Stimulated activated CD8-positive, alpha-beta memory T cell treated with anti-CD3 and anti-CD28 coated beads, Interleukin-4, amount 100 ng/mL, for 1 hour (primary cell): ENCODE data around the gene PIGU.
A peak's percentile ranks its signal among the peaks of the same experiment; 100 is the strongest.
"Not testable (repeated sequence)": the region's sequence is repeated elsewhere in the genome, so short reads cannot be mapped to it uniquely, and the experiment has no call there.

Experiments used
- DNase-seq, 2 donors: peaks; one replicate each; pipeline ENCODE4 v3.0.0-alpha.2; 2020; ENCODE audit warnings: low read depth in 2 of 2, low spot score in 1 of 2

Gene PIGU

DNA sequence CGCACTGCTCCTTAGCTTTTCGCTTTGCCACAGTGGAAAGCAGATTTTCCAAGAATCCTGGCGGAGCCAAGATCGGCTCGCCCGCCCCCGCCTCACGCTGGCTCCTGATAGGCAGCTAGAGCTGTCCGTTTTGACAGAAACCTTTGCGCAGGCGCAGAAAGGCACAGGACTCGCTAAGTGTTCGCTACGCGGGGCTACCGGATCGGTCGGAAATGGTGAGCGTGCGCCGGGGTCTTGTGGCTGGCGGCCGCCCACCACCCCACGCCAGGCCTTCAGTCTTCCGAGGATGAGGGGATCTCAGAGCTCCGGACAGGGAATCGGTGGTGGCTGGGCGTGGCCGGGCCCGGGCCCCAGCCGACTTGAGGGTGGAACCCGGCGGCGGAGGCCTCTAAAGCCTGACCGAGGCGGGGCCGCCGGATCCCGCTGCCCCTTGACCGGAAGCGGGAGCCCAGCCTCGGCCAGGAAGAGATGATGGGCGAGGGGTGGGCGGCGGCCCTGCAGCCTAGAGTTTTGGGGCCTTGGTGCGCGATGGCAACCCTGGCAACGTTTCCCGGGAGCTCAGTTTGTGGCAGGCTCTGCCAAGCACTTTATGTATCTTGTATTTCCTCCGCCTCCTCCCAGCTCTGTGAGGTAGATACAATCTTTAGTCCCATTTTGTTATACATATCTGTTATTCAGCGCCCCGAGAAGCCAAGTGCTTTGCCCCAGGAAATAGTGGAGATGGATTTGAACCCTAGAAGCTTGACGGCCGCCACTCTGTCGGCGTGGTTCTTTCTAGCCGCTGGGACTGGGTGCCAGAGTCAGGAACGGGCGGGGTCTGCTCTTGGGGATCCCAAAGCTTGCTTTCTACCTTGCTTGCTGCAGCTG, 160.4 kb downstream of the PIGU start, which contains the start of gene DYNLRB1:
Gene DYNLRB1 (plus strand): TSS at position 176 of the 867 bp plus-strand sequence. CDS start 37 bp downstream, at position 213.
- DNase-seq, result peak; percentile 92 to 93

DNA sequence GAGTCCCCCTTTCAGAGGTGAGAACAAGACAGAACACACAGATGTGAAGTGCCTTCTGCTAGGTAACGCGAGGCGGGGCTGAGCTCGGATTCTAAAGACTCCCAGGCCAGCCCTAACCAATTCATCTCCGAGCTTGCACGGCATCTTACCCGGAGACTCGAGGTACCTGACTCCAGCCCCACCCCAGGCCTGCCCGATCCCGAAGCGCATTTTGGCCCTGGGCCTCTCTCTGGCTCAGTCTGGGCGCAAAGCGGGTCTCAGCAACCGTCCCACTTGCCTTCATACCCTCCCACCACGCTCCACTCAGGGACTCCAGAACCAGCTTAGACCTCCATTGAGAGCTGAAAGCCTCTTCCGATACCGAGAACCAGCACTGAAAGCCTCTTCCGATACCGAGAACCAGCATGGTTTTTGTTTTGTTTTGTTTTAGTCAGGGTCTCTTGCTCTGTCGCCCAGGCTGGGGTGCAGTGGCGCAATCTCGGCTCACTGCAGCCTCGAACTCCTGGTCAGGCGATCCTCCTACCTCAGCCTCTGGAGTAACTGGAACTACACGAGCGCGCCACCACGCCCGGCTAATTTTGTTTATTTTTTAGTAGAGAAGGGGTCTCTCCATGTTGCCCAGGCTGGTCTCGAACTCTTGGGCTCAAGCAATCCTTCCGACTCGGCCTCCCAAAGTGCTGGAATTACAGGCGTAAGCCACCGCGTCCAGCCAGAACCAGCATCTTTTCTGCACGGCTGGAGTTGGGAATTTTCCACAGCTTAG, 161.2 kb downstream of the PIGU start:
- DNase-seq, result peak; percentile 28 to 37

DNA sequence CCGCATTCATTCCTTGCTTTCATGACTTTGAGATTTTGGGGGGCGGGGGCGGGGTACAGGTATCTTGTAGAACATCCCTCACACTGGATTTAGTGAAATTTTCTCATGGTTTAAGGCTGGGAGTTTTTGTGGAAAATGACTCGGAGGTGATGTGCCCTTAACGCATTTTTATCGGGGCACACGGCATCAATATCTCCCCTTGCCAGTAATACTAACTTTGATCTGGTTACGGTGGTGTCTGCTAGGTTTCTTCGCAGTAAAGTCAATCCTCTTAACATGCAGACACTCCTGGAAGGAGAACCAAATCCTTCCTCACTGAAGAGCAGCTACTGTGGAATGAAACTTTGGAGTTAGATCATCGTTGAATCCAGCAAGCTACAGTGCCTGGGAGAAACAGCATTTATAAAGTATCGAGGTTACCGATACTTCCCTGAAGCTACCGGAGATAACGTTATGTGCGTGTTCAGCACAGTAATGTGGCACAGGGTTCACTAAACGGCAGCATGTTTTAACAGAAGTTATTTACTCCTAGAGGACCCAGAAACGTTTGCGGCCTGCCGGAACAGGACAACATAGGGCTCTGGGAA, 161.9 kb downstream of the PIGU start:
- no peak for DNase-seq

DNA sequence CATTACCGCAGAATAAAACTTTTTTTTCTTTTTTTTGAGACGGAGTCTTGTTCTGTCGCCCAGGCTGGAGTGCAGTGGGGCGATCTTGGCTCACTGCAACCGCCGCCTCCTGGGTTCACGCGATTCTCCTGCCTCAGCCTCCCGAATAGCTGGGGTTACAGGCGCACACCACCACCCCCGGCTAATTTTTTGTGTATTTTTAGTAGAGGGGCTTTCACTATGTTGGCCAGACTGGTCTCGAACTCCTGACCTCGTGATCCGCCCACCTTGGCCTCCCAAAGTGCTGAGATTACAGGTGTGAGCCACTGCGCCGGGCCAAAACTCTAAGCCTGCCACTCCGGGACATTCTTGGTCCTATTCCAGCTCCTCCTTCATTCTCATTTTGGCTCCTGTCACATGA, 162.9 kb downstream of the PIGU start:
- not testable (repeated sequence) for DNase-seq

DNA sequence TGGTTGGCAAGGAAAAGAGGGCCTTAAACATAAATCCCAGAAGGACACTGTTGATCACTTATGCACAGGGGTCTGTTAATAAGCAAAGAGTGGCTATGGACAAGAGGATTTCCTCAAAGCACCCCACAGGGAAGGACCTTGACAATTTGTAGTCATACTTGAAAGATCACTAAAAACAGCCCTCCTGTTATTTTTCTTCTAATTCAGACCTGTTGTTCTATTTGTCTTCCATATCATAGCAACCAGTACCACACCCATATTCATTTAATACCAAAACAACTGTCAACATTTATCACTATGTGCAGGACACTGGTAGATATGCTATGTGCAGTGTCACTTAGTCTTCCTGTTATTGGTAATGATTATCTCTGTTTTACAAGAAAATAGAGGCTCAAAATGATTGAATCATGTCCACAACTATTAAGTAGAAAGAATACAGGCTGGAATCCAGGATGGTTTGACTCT, 163.9 kb downstream of the PIGU start:
- no peak for DNase-seq

DNA sequence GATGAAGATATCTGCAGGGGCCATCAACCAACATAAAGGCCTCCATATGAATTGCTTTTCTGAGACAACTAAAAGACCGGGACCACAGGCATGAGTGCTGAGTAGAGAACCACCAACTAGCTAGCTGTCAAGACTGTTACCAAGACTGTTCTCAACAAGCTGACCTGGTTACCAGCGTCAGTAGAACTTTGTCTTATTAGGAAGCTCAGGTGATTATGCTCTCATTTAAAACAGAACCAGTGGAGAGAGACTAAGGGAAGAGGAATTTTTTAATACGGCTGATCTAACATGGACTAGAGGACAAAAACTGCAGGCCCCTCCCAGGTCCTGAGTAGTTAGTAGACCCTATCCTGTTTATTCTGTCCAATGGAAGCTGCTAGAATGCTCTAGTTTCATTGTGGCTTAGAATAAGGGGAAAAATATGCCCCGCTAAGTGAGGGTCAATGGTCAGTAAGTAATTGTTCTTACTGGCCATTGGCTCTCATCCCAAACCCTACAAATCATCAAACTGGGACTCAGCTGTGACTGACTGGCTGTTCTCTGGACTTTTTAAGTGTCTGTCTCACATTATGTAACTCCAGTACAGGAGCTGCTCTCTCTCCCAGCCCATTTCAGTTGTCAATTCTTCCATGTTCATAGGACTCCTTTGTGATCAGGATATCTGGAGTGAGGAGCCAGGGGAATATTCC, 164.5 kb downstream of the PIGU start:
- no peak for DNase-seq

DNA sequence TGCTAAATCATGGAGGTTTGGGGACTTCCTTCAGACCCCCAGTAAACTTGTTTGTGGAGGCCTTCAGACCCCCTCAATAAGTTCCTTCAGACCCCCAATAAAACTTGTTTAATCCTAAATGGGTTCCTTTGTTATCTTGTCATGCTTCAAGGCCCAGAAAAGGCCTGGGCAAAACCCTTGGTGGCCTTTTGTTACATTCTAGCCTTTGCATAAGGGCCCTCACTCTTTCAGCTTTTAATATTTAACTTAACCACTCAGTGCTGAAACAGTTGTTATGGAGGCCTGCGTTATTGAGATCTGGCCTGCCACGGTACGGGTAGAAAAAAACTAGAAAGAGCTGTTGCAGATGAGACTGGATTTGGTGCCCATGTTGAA, 165.0 kb downstream of the PIGU start:
- DNase-seq, result no peak

DNA sequence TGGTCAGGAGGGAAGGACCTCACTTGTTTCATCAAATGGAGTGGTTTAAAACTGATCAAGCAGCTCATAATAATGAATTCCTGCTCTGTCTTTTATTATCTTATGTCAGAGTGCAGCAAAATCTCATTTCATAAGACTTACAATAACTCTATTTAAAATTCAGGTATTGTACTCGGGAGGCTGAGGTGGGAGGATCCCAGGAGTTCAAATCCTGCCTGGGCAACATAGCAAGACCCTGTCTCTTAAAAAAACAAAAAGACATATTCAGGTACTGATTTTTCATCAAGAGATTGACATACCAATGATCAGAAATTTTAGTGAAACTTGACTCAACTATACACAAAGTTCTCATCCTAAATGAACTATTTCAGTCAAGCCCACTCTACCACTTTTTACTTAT, 166.3 kb downstream of the PIGU start:
- DNase-seq, result no peak
